ENCODE measurements around the gene WIPF2.

The WIPF2 gene

GRCh38 chr17:40264458-40265185 lies 45.5 kb downstream of the WIPF2 start:
- H3K4me1 ChIP-seq (ENCODE audit: control insufficient read depth, insufficient read depth, low read length) = no peaks in the 10 kb centered on the region
- TF ChIP-seq EGR2 (tag by site-specific recombination; IDR thresholded peaks at IDR 0.05; ENCODE audit: low read depth) (peak; percentile 59; the same call in 1 of the 2 replicates), ZNF140 (tag by site-specific recombination; IDR thresholded peaks at IDR 0.05) (no peak), ZFHX2 (tag by site-specific recombination; conservative IDR thresholded peaks at IDR 0.05) (peak; percentile 45; the same call in 1 of the 2 replicates), ZNF138 (tag by site-specific recombination; IDR thresholded peaks at IDR 0.05; ENCODE audit: borderline replicate concordance) (no peak)
- no peak overlapping the region for H3K27ac ChIP-seq (ENCODE audit: extremely low read depth, low read depth, low read length)
- no peaks in the 10 kb centered on the region for H3K9me3 ChIP-seq (ENCODE audit: control insufficient read depth, insufficient read depth, low read depth, low read length)
- ChIA-PET POLR2A (no interaction called here), CTCF (interaction anchor here (1.2 kb wide), 1 partner anchor 46 kb away, joined by 3 read pairs; no protein-coding TSS in a partner anchor)
- H3K36me3 ChIP-seq (ENCODE audit: control insufficient read depth in 2 of 2, insufficient read depth in 1 of 2, low read length in 2 of 2) = peaks cover 71 to 79% of the 10 kb centered on the region in 2 experiments
- H3K4me3 ChIP-seq (ENCODE audit: low read depth, low read length) = no peak overlapping the region

- peaks cover 66 to 78% of the 10 kb centered on the region in 2 experiments for H3K36me3 ChIP-seq (ENCODE audit: control insufficient read depth in 2 of 2, insufficient read depth in 1 of 2, low read length in 2 of 2)
- no peaks in the 10 kb centered on the region for H3K4me1 ChIP-seq (ENCODE audit: control insufficient read depth, insufficient read depth, low read length)
- ChIA-PET POLR2A (no interaction called here), CTCF (no interaction called here)
- H3K27ac ChIP-seq (ENCODE audit: extremely low read depth, low read depth, low read length) = no peak overlapping the region
- no peak overlapping the region for H3K4me3 ChIP-seq (ENCODE audit: low read depth, low read length)
- TF ChIP-seq ZNF76 (tag by site-specific recombination; IDR thresholded peaks at IDR 0.05; ENCODE audit: borderline replicate concordance, low read depth) (no peak), ZNF223 (tag by site-specific recombination; IDR thresholded peaks at IDR 0.05) (no peak), ZNF433 (tag by site-specific recombination; IDR thresholded peaks at IDR 0.05; ENCODE audit: low read depth) (no peak), ZBTB21 (tag by site-specific recombination; IDR thresholded peaks at IDR 0.05) (no peak), ZNF132 (tag by site-specific recombination; IDR thresholded peaks at IDR 0.05; ENCODE audit: borderline replicate concordance) (no peak), BCL6B (tag by site-specific recombination; IDR thresholded peaks at IDR 0.05) (no peak), ZNF121 (tag by site-specific recombination; IDR thresholded peaks at IDR 0.05) (no peak)
- no peaks in the 10 kb centered on the region for H3K9me3 ChIP-seq (ENCODE audit: control insufficient read depth, insufficient read depth, low read depth, low read length)
Observed at GRCh38 chr17:40265337-40265736, 46.2 kb downstream of the WIPF2 start.

GRCh38 chr17:40266882-40267281 lies 47.8 kb downstream of the WIPF2 start:
- Histone ChIP-seq H3K4me3 (ENCODE audit: low read depth, low read length) (no peak overlapping the region), H3K27ac (ENCODE audit: extremely low read depth, low read depth, low read length) (no peak overlapping the region), H3K9me3 (ENCODE audit: control insufficient read depth, insufficient read depth, low read depth, low read length) (no peaks in the 10 kb centered on the region), H3K4me1 (ENCODE audit: control insufficient read depth, insufficient read depth, low read length) (no peaks in the 10 kb centered on the region), H3K36me3 (ENCODE audit: control insufficient read depth in 2 of 2, insufficient read depth in 1 of 2, low read length in 2 of 2) (peaks cover 71 to 77% of the 10 kb centered on the region in 2 experiments)
- ChIA-PET CTCF (interaction anchor here (0.6 to 1.6 kb wide), 5 partner anchors 14 to 210 kb away, joined by 3 to 6 read pairs (median 3); no protein-coding TSS in a partner anchor), POLR2A (interaction anchor here (0.7 kb wide), 1 partner anchor 21 kb away, joined by 3 read pairs; no protein-coding TSS in a partner anchor)
- TF ChIP-seq ZNF549 (tag by site-specific recombination; IDR thresholded peaks at IDR 0.05) (no peak), ZNF398 (tag by site-specific recombination; IDR thresholded peaks at IDR 0.05) (no peak), ZFHX2 (tag by site-specific recombination; conservative IDR thresholded peaks at IDR 0.05) (peak; percentile 68), EGR2 (tag by site-specific recombination; IDR thresholded peaks at IDR 0.05; ENCODE audit: low read depth) (peak; percentile 77), ZNF629 (tag by site-specific recombination; IDR thresholded peaks at IDR 0.05) (no peak), ZNF174 (tag by site-specific recombination; IDR thresholded peaks at IDR 0.05) (no peak)
